Stimulated activated CD4-positive, alpha-beta T cell treated with anti-CD3 and anti-CD28 coated beads, Interleukin-4, amount 100 ng/mL, for 1 hour (primary cell): ENCODE data around the gene C1orf174.

Experiments used
- DNase-seq: peaks from one replicate; pipeline ENCODE4 v3.0.0-alpha.2; 2020

C1orf174 gene

DNA sequence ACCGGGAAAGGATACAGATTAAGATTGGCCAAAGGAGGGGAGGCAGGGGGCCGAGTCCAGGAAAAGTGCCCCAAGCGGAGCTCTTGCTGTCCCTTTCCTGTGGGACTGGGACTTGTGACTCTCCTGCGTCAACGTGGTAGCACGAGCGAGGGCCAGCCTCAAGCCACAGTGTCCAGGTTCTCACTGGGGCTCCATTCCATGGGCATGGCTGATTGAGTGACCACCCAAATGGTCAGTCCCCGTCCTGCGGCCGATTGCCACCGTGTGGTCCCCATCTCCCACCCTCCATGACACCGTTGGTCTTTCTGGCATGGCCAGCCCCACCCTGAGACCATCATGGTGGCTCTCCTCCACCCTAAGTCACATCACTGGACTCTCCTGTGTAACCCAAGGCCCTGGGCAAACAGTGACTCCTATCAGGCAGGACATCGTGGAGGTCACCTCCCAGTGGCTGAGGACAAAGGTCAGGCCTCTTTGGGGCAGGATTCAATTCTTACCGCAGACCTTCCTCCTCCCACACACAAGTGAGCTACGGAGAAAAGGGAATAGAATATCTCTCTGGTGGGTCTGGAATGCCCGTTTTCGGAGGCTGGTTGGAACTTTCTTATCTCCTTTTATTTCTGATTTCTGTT is 8.9 kb upstream of the C1orf174 start:
- no peak for DNase-seq

DNA sequence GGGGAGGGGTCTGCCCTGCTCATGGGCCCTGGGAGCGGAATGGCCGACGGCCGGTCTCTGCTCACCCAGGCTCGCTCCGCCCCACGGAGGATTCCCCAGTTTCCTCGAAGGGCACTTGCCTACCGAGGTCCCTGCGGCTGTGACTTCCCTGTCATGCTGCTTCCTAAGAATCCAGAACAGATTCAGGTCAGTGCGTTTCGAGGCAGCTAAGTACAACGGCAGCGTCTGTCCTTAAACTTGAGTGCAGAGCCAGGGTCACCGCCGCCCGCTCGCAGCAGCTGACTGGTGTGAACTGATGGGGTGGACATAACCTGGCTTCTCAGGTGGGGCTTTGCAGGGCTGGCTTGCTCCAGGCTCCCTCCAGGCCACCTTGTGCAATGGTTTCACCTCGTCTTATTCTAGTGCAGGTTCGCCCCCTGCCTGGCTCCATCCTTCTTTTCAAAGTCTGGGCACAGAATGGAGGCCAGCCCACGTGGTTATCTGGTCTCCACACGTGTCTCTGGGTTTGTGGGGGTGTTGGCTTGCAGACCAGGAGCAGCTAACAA is 7.6 kb upstream of the C1orf174 start:
- DNase-seq = no peak

DNA sequence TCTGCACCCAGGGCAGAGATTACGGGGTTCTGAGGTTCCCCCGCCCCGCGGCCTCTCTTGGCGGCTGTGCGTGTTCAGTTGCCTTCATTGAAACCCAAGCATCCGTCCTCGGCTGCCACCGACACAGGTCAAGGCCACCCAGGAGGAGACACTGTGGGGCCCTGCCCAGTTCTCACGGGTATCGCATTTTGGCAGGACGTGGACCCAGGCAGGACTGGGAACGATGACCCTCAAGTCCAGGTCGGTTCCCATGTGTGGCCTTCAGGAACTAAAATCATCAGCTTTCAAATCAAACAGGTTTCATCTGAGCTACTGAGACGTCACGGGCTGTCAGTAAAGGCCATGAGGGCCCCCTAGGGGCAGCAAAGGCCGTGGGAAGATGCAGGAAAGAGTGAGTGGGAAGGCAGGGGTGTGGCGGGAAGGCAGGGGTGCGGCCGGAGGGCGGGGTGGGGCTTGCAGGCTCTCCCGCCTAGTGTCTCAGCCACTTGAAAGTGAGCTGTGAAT is 7.0 kb upstream of the C1orf174 start:
- DNase-seq = peak; percentile 29

DNA sequence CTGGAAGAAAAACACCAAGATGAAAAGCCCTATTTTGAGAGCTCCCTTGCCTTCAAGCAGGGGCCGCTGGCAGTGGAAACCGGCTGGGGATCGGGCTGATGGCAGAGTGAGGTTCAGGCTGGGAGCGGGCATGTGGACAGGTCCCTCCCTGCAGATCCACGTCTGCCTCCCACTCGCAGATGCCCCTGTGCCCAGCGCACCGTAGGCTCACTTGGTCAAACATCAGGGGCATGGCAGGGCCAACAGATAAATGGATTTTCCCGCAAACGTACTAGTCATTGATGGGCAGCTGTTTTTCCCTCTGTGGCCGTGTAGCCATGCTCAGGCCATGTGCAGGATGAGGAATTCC is 6.6 kb upstream of the C1orf174 start:
- DNase-seq = no peak

GRCh38 chr1:3905953-3906671 is 6.0 kb upstream of the C1orf174 start:
- DNase-seq = no peak

- DNase-seq = no peak
These were observed 5.3 kb upstream of the C1orf174 start for GRCh38 chr1:3905266-3905952.

GRCh38 chr1:3904843-3905185 is 4.7 kb upstream of the C1orf174 start:
- DNase-seq = no peak

DNA sequence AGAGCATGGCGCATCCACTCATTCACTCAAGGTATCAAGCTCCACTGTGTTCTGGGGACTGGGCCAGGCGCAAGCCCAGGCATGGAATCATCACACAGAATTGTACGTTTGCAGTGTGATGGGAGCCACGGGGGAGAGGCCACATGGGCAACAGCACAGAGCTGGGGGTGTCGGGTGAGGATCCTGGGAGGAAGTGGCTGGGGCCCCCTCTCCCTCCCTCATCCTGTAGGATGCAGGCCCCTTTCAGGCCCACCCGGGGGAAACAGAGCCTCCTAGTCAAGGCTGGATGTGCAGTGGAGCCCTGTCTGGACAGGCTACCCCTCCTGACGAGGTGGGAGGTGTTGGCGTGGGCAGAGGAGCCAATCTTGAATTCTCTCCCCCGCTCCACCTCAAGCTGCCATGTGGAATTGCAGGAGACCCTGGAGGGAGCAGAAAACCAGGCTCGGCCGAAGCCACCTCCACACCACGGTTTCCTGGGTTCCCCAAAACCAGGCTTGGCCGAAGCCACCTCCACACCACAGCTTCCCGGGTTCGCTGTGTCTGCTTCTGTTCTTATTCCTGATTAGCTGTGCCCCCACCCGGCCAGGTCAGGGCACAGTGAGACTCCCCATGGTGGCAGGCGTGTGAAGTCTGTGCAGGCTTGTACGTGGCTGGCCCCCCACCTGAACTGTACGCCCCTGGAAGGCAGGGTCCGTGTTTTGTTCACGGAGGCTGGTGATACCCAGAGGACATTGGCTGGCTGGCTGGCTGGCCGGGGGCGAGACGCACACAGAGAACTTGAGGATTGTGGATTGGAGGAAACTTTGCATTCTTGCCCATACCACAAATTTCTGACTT is 4.2 kb upstream of the C1orf174 start:
- DNase-seq = no peak

DNA sequence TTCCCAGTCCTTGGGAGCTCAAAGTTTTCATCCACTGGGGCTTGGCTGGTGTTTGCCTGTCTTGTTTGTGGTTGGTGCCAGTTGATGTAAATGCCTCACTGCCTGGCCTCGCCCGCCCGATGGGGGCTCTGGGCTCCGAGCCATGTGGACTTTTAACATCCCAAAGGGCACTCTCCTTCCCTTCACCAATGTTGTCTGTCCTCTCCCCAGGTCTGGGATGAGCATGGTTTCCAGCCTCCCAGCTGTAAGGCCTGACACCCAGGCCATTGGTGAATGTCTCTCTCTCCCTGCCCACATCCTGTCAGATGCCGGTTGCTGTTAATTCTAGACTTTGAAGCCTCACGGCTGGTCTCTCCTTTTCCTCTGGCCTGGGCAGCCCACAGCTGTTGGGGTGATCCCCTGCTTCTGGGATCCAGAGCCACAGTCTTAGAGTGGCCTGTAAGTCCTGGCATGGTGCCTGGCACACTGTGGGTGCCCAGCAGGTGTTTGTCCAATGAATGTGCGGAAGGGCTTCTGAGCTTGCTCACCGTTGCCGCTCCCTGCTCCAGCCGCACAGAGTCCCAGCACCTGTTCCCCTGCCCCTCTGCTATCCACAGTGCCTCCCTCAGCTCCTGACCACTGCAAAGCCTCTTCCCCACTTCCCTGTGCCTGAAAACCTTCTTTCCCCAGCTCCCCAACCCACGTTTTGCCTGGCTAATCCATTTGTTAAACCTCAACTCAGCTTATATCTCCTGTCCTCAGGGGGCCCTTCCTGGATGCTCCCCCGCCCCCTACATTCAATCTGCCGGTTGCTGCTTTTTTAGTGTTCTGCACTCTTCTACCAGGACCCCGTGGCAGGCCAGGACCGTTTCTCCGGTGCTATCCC is 3.3 kb upstream of the C1orf174 start:
- no peak for DNase-seq

DNA sequence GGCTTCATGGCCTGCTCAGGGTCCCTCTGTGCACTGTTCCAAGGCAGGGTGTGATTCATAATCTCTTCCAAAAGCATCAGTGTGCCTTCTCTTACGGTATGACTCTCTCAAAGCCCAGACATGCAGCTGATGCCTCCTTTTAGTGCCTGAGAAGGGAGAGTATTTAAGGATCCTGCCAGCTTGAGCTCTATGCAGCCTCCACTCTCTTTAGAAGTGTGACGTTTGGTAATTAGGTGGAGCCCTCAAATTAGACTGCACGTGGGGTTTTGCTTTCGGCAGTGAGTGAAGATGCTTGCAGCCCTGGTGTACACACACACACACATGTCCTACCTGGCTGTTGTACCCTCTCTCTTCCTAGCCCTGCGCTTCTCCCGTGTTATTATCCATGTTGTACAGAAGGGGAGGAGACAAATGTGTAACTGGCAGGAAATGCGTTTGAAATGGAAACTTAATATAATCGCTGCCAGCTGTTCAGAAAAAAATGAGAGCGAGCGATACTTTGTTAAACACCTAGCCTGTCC is 2.6 kb upstream of the C1orf174 start:
- DNase-seq = no peak

DNA sequence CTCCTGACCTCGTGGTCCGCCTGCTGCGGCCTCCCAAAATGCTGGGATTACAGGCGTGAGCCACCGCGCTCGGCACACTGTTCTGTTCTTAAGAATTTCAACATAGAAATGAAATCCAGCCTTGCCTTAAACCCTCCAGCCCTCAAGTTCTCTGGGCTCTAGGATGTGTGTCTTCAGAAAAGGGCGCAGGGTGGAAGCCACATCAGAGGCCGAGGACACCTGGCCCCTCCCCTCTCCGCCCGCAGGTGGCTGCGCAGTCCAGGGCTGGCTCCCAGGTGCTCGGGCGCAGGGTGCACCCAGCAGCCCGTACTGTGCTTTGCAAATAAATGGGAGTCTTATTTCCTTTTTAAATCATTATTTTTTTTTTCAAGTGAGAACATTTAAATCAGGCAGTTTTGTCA is 2.0 kb upstream of the C1orf174 start:
- DNase-seq = no peak

GRCh38 chr1:3900969-3901529 is 977 bp upstream of the C1orf174 start:
- peak; percentile 85 for DNase-seq

DNA sequence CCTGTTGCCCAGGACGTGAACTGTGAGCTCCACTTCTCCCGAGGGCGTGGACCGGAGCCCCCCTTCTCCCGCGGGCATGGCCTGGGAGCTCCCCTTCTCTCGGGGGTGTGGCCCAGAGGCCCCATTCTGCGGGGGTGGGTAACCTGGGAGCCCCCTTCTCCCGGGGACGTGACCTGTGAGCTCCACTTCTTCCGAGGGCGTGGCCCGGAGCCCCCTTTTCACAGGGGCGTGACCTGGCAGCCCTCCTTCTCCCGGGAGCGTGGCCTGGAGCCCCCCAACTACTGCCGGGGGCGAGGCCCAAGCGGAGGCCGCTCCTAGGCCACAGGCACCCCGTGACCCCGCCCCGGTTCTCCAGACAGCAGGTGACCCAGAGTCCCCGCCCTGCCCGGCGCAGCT is 320 bp downstream of the C1orf174 start:
- DNase-seq = no peak

GRCh38 chr1:3898994-3899753 is 898 bp downstream of the C1orf174 start:
- no peak for DNase-seq

- DNase-seq = no peak
These were observed 1.7 kb downstream of the C1orf174 start for GRCh38 chr1:3898475-3898735.

DNA sequence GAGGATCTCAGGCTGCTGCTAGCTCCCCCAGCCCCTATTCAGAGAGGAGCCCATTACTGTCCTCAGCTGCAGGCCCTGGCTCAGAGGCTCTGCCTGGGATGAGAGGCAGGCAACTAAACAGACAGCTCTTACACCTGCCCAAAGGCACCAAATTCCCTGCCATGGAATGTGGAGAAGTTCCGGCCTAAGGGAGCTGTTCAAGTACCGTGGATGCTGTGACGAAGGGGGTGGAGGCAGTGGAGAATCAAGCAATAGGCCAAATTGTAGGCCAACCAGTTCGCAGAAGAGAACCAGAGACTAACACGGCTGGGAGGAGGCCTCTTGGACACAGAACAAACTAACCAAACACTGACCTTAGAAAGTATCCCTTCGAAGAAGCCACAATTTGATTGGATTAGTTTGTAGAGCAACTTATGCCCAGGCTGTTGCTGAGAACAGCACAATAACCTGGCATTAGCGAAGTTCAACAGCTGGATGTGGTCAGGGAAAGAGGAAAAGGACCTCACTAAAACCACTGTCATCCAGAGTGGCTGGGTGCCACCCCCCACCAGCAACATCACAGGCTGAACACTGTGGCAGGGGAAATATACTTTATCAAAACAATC is 3.6 kb downstream of the C1orf174 start:
- DNase-seq = no peak

DNA sequence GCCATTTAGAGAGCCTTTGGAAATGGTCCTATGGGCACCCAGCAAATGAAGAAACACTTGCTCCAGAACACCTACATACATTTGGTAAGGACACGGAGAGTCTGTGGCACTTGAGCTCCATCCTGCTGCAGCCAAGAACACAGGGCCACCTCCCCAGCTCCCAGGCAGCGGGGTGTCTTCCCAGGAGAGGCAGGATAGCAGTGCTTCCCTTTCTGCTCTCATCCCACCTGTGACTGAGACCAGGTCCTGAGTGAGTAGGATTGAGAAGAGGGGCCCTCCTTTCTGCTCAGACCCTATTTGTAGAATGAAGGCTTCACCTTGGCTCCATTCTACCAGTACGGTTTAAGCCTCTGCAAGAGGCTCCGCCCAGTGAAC is 4.1 kb downstream of the C1orf174 start:
- no peak for DNase-seq

DNA sequence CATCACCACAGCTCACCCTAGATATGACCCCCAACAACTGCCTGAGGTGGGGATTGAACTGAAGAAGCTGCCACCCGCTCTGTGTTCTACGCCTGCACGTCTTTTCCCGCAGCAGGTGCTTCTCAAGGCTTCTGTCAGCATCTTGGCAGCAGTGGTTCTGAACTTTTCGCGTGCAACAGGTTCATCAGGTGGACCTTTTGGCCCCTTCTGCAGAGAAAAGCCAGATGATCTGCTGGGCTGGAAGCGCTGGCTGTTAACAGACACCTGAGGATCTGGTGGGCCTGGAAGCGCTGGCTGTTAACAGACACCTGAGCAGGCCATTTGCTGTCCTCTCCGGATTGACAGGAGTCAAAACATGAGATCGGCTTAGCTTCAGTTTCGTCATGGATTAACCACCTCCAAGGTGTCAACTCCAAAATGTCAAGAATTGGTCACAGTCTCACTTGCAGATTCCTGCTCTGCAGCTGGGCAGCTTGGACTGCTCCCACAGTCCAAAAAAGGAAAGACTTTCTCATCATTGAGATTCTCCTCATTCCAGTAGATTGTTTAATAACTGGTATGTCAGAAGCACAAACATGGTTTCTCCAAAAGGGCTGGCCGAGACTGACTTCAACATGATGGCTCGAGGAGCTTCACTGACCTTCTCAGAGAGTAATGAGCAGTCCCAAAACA is 4.7 kb downstream of the C1orf174 start:
- no peak for DNase-seq

- DNase-seq = no peak
These were observed 5.3 kb downstream of the C1orf174 start for GRCh38 chr1:3894626-3895278.
